Karpas-422 (cell line): Measurements from ENCODE around the gene FDX2. TPM values are rescaled to one million over a fixed set of nuclear protein-coding genes. Genes with fewer than 3 reads are reported as not detected.
"Not testable (repeated sequence)": the region's sequence is repeated elsewhere in the genome, so short reads cannot be mapped to it uniquely, and the experiment has no call there.

Source experiments
- DNase-seq: peaks from one replicate; pipeline ENCODE4 v3.0.0-alpha.2; 2015
- H2AFZ ChIP-seq: fragments of 200-600 bp; sonication (generic); 2 replicates; pipeline ENCODE4 v1.6.1; 2014; ENCODE audit warnings: antibody characterized with exemption, low read length, mixed read lengths
- H3K27ac ChIP-seq: fragments of 200-600 bp; sonication (generic); 2 replicates; pipeline ENCODE4 v1.5.1; 2014; ENCODE audit warnings: mild to moderate bottlenecking, low read length, moderate library complexity
- H3K27me3 ChIP-seq: fragments of 200-600 bp; sonication (generic); 2 replicates; pipeline ENCODE4 v1.6.1; 2014; ENCODE audit warnings: low read length, mixed read lengths
- H3K36me3 ChIP-seq: fragments of 200-600 bp; sonication (generic); 2 replicates; pipeline ENCODE4 v1.6.1; 2014; ENCODE audit warnings: low read length, mixed read lengths; ENCODE audit not compliant: insufficient read depth
- H3K4me1 ChIP-seq: fragments of 200-600 bp; sonication (generic); 2 replicates; pipeline ENCODE4 v1.6.1; 2014; ENCODE audit warnings: mild to moderate bottlenecking, low read length, mixed read lengths
- H3K4me2 ChIP-seq: fragments of 200-600 bp; sonication (generic); 2 replicates; pipeline ENCODE4 v1.6.1; 2014; ENCODE audit warnings: low read length, low read depth, mild to moderate bottlenecking; ENCODE audit not compliant: poor library complexity, severe bottlenecking
- H3K4me3 ChIP-seq: fragments of 200-600 bp; sonication (generic); 2 replicates; pipeline ENCODE4 v1.5.1; 2014; ENCODE audit warnings: mild to moderate bottlenecking, antibody characterized with exemption, low read length, mixed read lengths
- H3K79me2 ChIP-seq: fragments of 200-600 bp; sonication (generic); 2 replicates; pipeline ENCODE4 v1.6.1; 2014; ENCODE audit warnings: mild to moderate bottlenecking, low read length, mixed read lengths
- H3K9ac ChIP-seq: fragments of 200-600 bp; sonication (generic); 2 replicates; pipeline ENCODE4 v1.6.0; 2014; ENCODE audit warnings: low read length
- H3K9me2 ChIP-seq: fragments of 200-600 bp; sonication (generic), shearing (Covaris generic); replicated peaks from 2 replicates; pipeline ENCODE4 v1.6.0; 2014; ENCODE audit warnings: mild to moderate bottlenecking, low read length, moderate library complexity; ENCODE audit not compliant: insufficient read depth
- H3K9me3 ChIP-seq: fragments of 300-700, 200-600 bp; sonication (generic); 2 replicates; pipeline ENCODE4 v1.6.1; 2014; ENCODE audit warnings: low read length, mixed read lengths
- H4K20me1 ChIP-seq: fragments of 200-600 bp; sonication (generic); 2 replicates; pipeline ENCODE4 v1.6.1; 2014; ENCODE audit warnings: mild to moderate bottlenecking, antibody characterized with exemption, low read length, low read depth; ENCODE audit not compliant: insufficient read depth
- total RNA-seq: library from RNA; depleted of rRNA; stranded (reverse); fragments of >200 nt; shearing (Covaris generic); gene quantifications from 2 replicates; pipeline ENCODE4 v1.2.3, GENCODE V29; 2014; ENCODE audit warnings: low replicate concordance

Gene FDX2
- total RNA-seq, 1 experiment from 2014 or later = 11.9 TPM

DNA sequence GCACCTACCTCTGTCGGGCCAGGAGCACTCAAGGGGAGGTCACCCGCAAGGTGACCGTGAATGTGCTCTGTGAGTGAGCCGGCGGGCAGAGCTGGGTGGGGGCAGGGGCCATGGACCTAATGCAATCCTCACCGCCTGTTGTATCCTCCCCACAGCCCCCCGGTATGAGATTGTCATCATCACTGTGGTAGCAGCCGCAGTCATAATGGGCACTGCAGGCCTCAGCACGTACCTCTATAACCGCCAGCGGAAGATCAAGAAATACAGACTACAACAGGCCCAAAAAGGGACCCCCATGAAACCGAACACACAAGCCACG, 30.9 kb downstream of the FDX2 start:
- Histone ChIP-seq H3K9me3 (no peaks in the 10 kb centered on the region), H3K79me2 (no peaks in the 10 kb centered on the region), H3K27ac (no peak overlapping the region), H4K20me1 (no peaks in the 10 kb centered on the region), H3K4me2 (no peak overlapping the region), H3K27me3 (no peaks in the 10 kb centered on the region), H3K4me1 (peaks cover 22% of the 10 kb centered on the region), H3K36me3 (no peaks in the 10 kb centered on the region), H3K9me2 (no peaks in the 10 kb centered on the region), H3K4me3 (no peak overlapping the region), H2AFZ (no peak overlapping the region), H3K9ac (no peak overlapping the region)
- DNase-seq = no peak

DNA sequence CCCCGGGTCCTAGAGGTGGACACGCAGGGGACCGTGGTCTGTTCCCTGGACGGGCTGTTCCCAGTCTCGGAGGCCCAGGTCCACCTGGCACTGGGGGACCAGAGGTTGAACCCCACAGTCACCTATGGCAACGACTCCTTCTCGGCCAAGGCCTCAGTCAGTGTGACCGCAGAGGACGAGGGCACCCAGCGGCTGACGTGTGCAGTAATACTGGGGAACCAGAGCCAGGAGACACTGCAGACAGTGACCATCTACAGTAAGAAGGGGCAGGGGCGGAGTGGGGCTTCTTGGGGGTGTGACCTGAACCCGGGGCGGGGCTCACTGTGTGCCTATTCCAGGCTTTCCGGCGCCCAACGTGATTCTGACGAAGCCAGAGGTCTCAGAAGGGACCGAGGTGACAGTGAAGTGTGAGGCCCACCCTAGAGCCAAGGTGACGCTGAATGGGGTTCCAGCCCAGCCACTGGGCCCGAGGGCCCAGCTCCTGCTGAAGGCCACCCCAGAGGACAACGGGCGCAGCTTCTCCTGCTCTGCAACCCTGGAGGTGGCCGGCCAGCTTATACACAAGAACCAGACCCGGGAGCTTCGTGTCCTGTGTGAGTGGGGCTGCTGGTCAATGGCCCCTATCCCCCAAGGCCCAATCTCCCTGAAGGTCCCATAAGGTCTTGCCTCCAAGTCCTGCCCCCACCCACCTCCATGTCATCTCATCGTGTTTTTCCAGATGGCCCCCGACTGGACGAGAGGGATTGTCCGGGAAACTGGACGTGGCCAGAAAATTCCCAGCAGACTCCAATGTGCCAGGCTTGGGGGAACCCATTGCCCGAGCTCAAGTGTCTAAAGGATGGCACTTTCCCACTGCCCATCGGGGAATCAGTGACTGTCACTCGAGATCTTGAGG, 31.5 kb downstream of the FDX2 start:
- no peak overlapping the region for H3K4me2 ChIP-seq
- H3K4me1 ChIP-seq = peaks cover 17% of the 10 kb centered on the region
- H3K9ac ChIP-seq = no peak overlapping the region
- H3K36me3 ChIP-seq = no peaks in the 10 kb centered on the region
- H4K20me1 ChIP-seq = no peaks in the 10 kb centered on the region
- no peaks in the 10 kb centered on the region for H3K9me3 ChIP-seq
- no peak overlapping the region for H3K27ac ChIP-seq
- H3K79me2 ChIP-seq = no peaks in the 10 kb centered on the region
- no peak overlapping the region for H3K4me3 ChIP-seq
- H3K27me3 ChIP-seq = no peaks in the 10 kb centered on the region
- no peak overlapping the region for H2AFZ ChIP-seq
- no peak for DNase-seq
- H3K9me2 ChIP-seq = no peaks in the 10 kb centered on the region

DNA sequence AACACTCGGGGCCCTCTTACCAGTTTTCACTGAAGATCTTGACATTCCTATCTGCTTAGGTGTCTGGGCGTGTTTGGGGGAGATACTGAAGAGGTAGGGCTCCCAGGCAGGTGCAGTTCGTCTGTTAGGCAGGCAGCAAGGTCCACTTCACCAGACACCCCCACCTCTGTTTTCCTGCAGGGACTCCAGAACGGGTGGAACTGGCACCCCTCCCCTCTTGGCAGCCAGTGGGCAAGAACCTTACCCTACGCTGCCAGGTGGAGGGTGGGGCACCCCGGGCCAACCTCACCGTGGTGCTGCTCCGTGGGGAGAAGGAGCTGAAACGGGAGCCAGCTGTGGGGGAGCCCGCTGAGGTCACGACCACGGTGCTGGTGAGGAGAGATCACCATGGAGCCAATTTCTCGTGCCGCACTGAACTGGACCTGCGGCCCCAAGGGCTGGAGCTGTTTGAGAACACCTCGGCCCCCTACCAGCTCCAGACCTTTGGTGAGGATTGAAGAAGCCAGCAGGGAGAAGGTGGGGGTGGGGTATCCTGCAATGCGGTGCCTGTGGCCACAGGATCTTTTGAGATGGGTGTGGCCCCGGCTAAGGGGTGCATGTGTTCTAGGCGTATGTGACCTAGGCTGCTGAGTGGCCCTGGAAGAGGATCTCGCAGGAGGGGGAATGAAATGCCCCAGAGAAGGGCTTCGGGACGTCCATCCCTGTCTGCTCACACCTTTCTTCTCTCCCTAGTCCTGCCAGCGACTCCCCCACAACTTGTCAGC, 32.3 kb downstream of the FDX2 start:
- H3K27ac ChIP-seq = no peak overlapping the region
- H3K9ac ChIP-seq = no peak overlapping the region
- H4K20me1 ChIP-seq = no peaks in the 10 kb centered on the region

DNA sequence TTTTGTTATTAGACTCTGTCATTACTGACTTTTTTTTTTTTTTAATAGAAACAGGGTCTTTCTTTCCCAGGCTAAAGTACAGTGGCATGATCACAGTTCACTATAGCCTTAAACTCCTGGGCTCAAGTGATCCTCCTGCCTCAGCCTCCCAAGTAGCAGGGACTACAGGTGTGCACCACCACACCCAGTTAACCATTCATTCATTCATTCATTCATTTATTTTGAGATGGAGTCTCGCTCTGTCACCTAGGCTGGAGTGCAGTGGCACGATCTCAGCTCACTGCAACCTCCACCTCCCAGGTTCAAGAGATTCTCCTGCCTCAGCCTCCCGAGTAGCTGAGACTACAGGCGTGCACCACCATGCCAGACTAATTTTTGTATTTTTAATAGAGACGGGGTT, 33.8 kb downstream of the FDX2 start:
- not testable (repeated sequence) for H3K4me1 ChIP-seq, H3K4me3 ChIP-seq, H3K36me3 ChIP-seq, H3K27ac ChIP-seq, H3K9ac ChIP-seq, H3K4me2 ChIP-seq, H3K27me3 ChIP-seq, H3K9me2 ChIP-seq, DNase-seq, H3K79me2 ChIP-seq, H4K20me1 ChIP-seq, H3K9me3 ChIP-seq, H2AFZ ChIP-seq

More for the DNA sequence above, 32.3 kb downstream of the FDX2 start:
- no peaks in the 10 kb centered on the region for H3K79me2 ChIP-seq
- no peaks in the 10 kb centered on the region for H3K27me3 ChIP-seq
- peaks cover 8% of the 10 kb centered on the region for H3K4me1 ChIP-seq
- DNase-seq = no peak
- no peaks in the 10 kb centered on the region for H3K9me2 ChIP-seq
- H3K9me3 ChIP-seq = no peaks in the 10 kb centered on the region
- no peaks in the 10 kb centered on the region for H3K36me3 ChIP-seq
- H2AFZ ChIP-seq = no peak overlapping the region
- H3K4me2 ChIP-seq = no peak overlapping the region
- H3K4me3 ChIP-seq = no peak overlapping the region

DNA sequence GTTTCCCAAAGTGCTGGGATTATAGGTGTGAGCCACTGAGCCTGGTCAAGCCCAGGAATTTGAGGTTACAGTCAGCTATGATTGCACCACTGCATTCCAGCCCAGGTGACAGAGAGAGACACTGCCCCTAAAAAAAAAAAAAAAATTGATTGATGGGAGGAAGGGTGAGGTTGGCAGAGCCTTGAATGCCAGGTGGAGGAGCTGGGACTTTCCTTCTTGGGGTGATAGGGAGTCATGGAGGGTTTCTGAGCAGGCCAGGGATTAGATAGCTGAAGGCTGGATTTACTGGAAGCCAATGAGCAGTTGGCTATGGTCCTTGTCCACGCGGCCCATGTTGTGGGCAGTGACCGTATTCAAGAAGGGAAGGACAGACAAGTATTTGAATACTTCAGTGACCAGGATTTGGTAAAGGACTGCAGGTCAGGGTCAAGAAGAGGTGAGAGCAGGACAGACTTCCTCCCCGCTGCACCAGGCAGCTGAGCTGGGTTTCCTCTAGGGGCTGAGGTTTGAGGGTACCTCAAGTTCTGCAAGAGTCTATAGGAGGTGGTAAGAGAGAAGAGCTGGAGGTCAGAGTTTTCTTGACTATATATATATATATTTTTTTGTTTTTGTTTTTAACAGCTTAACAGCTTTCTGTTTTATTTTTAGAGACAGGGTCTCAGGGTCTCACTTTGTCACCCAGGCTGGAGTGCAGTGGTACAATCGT, 35.9 kb downstream of the FDX2 start:
- Histone ChIP-seq H3K27me3 (no peaks in the 10 kb centered on the region), H3K9me3 (no peaks in the 10 kb centered on the region), H3K9ac (no peak overlapping the region), H3K4me1 (no peaks in the 10 kb centered on the region), H3K9me2 (no peaks in the 10 kb centered on the region), H4K20me1 (no peaks in the 10 kb centered on the region), H3K4me3 (no peak overlapping the region), H3K79me2 (no peaks in the 10 kb centered on the region), H3K27ac (no peak overlapping the region), H3K36me3 (no peaks in the 10 kb centered on the region), H3K4me2 (no peak overlapping the region), H2AFZ (no peak overlapping the region)
- no peak for DNase-seq

DNA sequence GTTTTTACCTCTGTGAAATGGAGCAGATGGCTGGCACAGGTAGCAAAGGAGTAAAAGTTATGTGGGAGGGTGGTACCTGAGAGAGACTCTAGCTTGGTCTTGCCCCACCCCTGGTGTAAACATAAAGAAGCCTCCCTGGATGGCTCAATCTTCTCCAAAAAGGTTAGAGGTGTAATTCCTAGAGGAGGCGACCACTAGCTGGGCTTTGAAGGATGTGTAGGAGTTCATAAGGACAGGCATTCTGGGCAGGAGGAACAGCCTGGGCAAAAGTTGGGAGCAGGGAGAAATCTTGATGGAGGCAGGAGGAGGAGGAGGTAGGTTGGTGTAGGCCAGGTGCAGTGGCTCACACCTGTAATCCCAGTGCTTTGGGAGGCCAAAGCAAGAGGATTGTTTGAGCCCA, 36.9 kb downstream of the FDX2 start:
- Histone ChIP-seq H3K4me3 (no peak overlapping the region), H3K79me2 (no peaks in the 10 kb centered on the region), H4K20me1 (no peaks in the 10 kb centered on the region), H3K27me3 (no peaks in the 10 kb centered on the region), H3K9me3 (no peaks in the 10 kb centered on the region), H3K4me2 (no peak overlapping the region), H3K4me1 (no peaks in the 10 kb centered on the region), H3K27ac (no peak overlapping the region), H3K9ac (no peak overlapping the region), H2AFZ (no peak overlapping the region), H3K36me3 (no peaks in the 10 kb centered on the region), H3K9me2 (no peaks in the 10 kb centered on the region)
- DNase-seq = no peak

DNA sequence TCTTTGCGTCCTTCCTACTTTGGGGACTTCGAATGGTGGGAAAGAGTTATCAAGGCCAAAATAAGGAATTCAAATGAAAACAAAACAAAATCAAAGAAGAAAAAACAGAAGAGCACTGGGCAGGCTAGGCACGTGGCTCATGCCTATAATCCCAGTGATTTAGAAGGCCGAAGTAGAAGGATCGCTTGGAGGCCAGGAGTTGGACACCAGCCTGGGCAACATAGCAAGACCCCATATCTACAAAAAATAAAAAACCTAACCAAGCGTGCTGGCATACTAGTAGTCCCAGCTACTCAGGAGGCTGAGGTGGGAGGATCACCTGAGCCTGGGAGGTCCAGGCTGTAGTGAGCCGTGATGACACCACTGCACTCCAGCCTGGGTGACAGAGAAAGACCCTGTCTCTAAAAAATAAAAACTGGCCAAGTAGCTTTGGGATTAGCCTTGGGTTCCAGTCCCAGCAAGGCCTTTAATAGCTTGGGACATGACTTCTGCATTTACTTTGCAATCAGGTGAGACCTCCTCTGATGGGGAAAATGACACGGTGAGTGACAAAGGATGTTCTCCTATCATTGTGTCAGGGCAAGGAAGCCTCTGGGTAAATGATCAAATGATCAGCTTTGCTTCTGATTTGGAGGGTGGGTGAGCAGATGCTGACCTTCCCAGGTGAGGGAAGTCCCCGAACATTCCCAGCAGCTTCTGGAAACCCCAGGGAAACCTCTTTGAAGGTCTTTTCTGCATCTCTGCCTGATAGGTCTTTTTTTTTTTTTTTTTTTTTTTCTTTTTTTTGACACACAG, 37.8 kb downstream of the FDX2 start:
- no peak overlapping the region for H3K9ac ChIP-seq
- no peak for DNase-seq
- no peaks in the 10 kb centered on the region for H3K79me2 ChIP-seq
- no peaks in the 10 kb centered on the region for H3K9me3 ChIP-seq
- H3K36me3 ChIP-seq = no peaks in the 10 kb centered on the region
- H3K27me3 ChIP-seq = no peaks in the 10 kb centered on the region
- no peak overlapping the region for H2AFZ ChIP-seq
- no peaks in the 10 kb centered on the region for H3K9me2 ChIP-seq
- H3K4me3 ChIP-seq = no peak overlapping the region
- H3K27ac ChIP-seq = no peak overlapping the region
- H3K4me1 ChIP-seq = no peaks in the 10 kb centered on the region
- H4K20me1 ChIP-seq = no peaks in the 10 kb centered on the region
- no peak overlapping the region for H3K4me2 ChIP-seq
